Right atrium auricular region (tissue), 2 donors: ENCODE data around the gene IKZF1. TPM values are rescaled to one million over a fixed set of nuclear protein-coding genes. Genes with fewer than 3 reads are reported as not detected.

Source experiments
- DNase-seq: peaks from one replicate; pipeline ENCODE4 v3.0.0-alpha.2; 2019; ENCODE audit warnings: low spot score
- H3K27ac ChIP-seq, 2 donors: fragments of 200-600 bp; sonication (generic); 1 replicate in 1 of 2; 2 replicates in 1 of 2; pipeline ENCODE4 v1.5.1; 2016 to 2019
- H3K27me3 ChIP-seq, 2 donors: fragments of 200-600 bp; sonication (generic); one replicate each; pipeline versions ENCODE4 v1.5.1 to v1.6.0; 2017 to 2019
- H3K36me3 ChIP-seq: fragments of 200-600 bp; sonication (generic); one replicate; pipeline ENCODE4 v1.5.1; 2016
- H3K4me1 ChIP-seq, 2 donors: fragments of 200-600 bp; sonication (generic); one replicate each; pipeline versions ENCODE4 v1.5.1 to v1.6.0; 2017 to 2019
- H3K4me3 ChIP-seq, 2 donors: fragments of 200-600 bp; sonication (generic); 1 replicate in 1 of 2; 2 replicates in 1 of 2; pipeline ENCODE4 v1.5.1; 2017 to 2019; ENCODE audit warnings: mild to moderate bottlenecking in 1 of 2, moderate library complexity in 1 of 2
- H3K9me3 ChIP-seq, 2 donors: fragments of 200-600 bp; sonication (generic); one replicate each; pipeline ENCODE4 v1.5.1; 2019
- total RNA-seq, 2 donors: library from RNA; depleted of rRNA; stranded (reverse); fragments of >200 nt; gene quantifications; one replicate each; pipeline ENCODE4 v1.1.0, GENCODE V29; 2016
- TF ChIP-seq, protein P1 (sequence below), 2 donors: fragments of 200-600 bp; sonication (generic); IDR thresholded peaks; one replicate each; pipeline ENCODE4 v1.5.1; 2019; ENCODE audit warnings: antibody characterized with exemption in 2 of 2

The IKZF1 gene
- total RNA-seq, 2 donors from 2014 or later, result 1.7 to 9.7 TPM

- no peaks in the 10 kb centered on the region for H3K36me3 ChIP-seq
- H3K4me1 ChIP-seq, result no peaks in the 10 kb centered on the region
- H3K4me3 ChIP-seq, result no peak overlapping the region
- H3K27ac ChIP-seq, result no peak overlapping the region
- DNase-seq, result no peak
- TF ChIP-seq, protein P1, sequence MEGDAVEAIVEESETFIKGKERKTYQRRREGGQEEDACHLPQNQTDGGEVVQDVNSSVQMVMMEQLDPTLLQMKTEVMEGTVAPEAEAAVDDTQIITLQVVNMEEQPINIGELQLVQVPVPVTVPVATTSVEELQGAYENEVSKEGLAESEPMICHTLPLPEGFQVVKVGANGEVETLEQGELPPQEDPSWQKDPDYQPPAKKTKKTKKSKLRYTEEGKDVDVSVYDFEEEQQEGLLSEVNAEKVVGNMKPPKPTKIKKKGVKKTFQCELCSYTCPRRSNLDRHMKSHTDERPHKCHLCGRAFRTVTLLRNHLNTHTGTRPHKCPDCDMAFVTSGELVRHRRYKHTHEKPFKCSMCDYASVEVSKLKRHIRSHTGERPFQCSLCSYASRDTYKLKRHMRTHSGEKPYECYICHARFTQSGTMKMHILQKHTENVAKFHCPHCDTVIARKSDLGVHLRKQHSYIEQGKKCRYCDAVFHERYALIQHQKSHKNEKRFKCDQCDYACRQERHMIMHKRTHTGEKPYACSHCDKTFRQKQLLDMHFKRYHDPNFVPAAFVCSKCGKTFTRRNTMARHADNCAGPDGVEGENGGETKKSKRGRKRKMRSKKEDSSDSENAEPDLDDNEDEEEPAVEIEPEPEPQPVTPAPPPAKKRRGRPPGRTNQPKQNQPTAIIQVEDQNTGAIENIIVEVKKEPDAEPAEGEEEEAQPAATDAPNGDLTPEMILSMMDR (IDR thresholded peaks at IDR 0.05), result no peak
- no peaks in the 10 kb centered on the region for H3K27me3 ChIP-seq
- no peaks in the 10 kb centered on the region for H3K9me3 ChIP-seq
These were observed 9.4 kb upstream of the IKZF1 start for GRCh38 chr7:50295133-50295532.

DNA sequence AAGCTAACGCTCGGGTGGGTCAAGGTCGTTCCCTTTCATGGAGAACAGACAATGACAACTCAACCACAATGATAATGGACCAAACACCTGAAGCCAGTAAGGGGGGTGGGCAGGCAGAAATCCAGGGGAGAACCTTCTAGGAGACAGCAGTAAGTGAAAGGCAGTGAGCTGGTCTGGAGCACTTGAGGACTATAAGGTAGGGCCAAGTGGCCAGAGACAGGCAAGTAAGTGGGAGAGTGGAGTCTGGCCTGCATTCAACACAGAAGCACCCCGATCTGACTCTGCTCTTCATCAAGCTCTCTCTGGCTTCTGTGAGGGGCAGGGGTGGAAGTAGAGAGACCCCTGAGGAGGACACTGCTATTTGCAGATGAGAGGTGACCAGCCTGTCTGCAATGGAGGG lies 7.7 kb upstream of the IKZF1 start:
- TF ChIP-seq, protein P1 (IDR thresholded peaks at IDR 0.05), result no peak
- H3K27me3 ChIP-seq, result no peaks in the 10 kb centered on the region
- H3K9me3 ChIP-seq, result no peaks in the 10 kb centered on the region
- H3K4me3 ChIP-seq, result no peak overlapping the region
- no peak for DNase-seq
- no peaks in the 10 kb centered on the region for H3K4me1 ChIP-seq
- H3K27ac ChIP-seq, result no peak overlapping the region
- H3K36me3 ChIP-seq, result no peaks in the 10 kb centered on the region

- no peak overlapping the region for H3K4me3 ChIP-seq
- no peak overlapping the region for H3K27ac ChIP-seq
- H3K4me1 ChIP-seq, result no peaks in the 10 kb centered on the region
- no peaks in the 10 kb centered on the region for H3K9me3 ChIP-seq
- TF ChIP-seq, protein P1 (IDR thresholded peaks at IDR 0.05), result no peak
- no peaks in the 10 kb centered on the region for H3K36me3 ChIP-seq
- no peak for DNase-seq
- peaks cover 0 to 7% of the 10 kb centered on the region in 2 donors for H3K27me3 ChIP-seq
These were observed 5.5 kb upstream of the IKZF1 start for GRCh38 chr7:50298811-50299562.

- no peak overlapping the region for H3K27ac ChIP-seq
- H3K27me3 ChIP-seq, result peaks cover 3 to 7% of the 10 kb centered on the region in 2 donors
- TF ChIP-seq, protein P1 (IDR thresholded peaks at IDR 0.05), result no peak
These were observed 4.2 kb upstream of the IKZF1 start for GRCh38 chr7:50300336-50300735.

GRCh38 chr7:50302486-50303334 lies 1.8 kb upstream of the IKZF1 start:
- H3K27me3 ChIP-seq, result peaks cover 3 to 7% of the 10 kb centered on the region in 2 donors
- no peak for DNase-seq
- H3K4me3 ChIP-seq, result no peak overlapping the region
- no peaks in the 10 kb centered on the region for H3K9me3 ChIP-seq
- TF ChIP-seq, protein P1 (IDR thresholded peaks at IDR 0.05), result no peak
- H3K4me1 ChIP-seq, result no peaks in the 10 kb centered on the region
- H3K27ac ChIP-seq, result no peak overlapping the region
- no peaks in the 10 kb centered on the region for H3K36me3 ChIP-seq

More at GRCh38 chr7:50300336-50300735, 4.2 kb upstream of the IKZF1 start:
- H3K36me3 ChIP-seq, result no peaks in the 10 kb centered on the region
- no peak overlapping the region for H3K4me3 ChIP-seq
- DNase-seq, result no peak
- H3K9me3 ChIP-seq, result no peaks in the 10 kb centered on the region
- no peaks in the 10 kb centered on the region for H3K4me1 ChIP-seq
